NB4 (cell line): ENCODE measurements around the gene CXCR6.

Source experiments
- DNase-seq: peaks from one replicate; pipeline ENCODE4 v3.0.0; 2010; ENCODE audit warnings: low read depth
- H3K4me3 ChIP-seq: one replicate; pipeline ENCODE4 v1.5.1; 2011; ENCODE audit warnings: mild to moderate bottlenecking, low read depth, low read length, moderate library complexity
- MYC ChIP-seq: IDR thresholded peaks from 2 replicates; pipeline ENCODE4 v1.6.1; 2011; ENCODE audit warnings: low read depth, low read length
- POLR2A ChIP-seq: IDR thresholded peaks from 2 replicates; pipeline ENCODE4 v1.6.1; 2011; ENCODE audit warnings: mild to moderate bottlenecking; ENCODE audit not compliant: insufficient read length; ENCODE audit errors: extremely low read depth
- TF ChIP-seq, protein P1 (sequence below): IDR thresholded peaks from 2 replicates; pipeline ENCODE4 v1.6.1; 2011; ENCODE audit warnings: low read depth, low read length
- TF ChIP-seq, protein P2 (sequence below): IDR thresholded peaks from one replicate; pipeline ENCODE4 v1.5.1; 2012; ENCODE audit warnings: low read depth, low read length

Gene CXCR6

DNA sequence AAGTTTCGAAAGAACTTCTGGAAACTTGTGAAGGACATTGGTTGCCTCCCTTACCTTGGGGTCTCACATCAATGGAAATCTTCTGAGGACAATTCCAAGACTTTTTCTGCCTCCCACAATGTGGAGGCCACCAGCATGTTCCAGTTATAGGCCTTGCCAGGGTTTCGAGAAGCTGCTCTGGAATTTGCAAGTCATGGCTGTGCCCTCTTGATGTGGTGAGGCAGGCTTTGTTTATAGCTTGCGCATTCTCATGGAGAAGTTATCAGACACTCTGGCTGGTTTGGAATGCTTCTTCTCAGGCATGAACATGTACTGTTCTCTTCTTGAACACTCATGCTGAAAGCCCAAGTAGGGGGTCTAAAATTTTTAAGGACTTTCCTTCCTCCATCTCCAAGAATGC, 4.1 kb downstream of the CXCR6 start:
- DNase-seq = no peak
- no peak overlapping the region for H3K4me3 ChIP-seq
- TF ChIP-seq MYC (no peak), POLR2A (no peak)
- TF ChIP-seq, protein P1, sequence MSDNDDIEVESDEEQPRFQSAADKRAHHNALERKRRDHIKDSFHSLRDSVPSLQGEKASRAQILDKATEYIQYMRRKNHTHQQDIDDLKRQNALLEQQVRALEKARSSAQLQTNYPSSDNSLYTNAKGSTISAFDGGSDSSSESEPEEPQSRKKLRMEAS = no peak
- TF ChIP-seq, protein P2, sequence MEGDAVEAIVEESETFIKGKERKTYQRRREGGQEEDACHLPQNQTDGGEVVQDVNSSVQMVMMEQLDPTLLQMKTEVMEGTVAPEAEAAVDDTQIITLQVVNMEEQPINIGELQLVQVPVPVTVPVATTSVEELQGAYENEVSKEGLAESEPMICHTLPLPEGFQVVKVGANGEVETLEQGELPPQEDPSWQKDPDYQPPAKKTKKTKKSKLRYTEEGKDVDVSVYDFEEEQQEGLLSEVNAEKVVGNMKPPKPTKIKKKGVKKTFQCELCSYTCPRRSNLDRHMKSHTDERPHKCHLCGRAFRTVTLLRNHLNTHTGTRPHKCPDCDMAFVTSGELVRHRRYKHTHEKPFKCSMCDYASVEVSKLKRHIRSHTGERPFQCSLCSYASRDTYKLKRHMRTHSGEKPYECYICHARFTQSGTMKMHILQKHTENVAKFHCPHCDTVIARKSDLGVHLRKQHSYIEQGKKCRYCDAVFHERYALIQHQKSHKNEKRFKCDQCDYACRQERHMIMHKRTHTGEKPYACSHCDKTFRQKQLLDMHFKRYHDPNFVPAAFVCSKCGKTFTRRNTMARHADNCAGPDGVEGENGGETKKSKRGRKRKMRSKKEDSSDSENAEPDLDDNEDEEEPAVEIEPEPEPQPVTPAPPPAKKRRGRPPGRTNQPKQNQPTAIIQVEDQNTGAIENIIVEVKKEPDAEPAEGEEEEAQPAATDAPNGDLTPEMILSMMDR = no peak

DNA sequence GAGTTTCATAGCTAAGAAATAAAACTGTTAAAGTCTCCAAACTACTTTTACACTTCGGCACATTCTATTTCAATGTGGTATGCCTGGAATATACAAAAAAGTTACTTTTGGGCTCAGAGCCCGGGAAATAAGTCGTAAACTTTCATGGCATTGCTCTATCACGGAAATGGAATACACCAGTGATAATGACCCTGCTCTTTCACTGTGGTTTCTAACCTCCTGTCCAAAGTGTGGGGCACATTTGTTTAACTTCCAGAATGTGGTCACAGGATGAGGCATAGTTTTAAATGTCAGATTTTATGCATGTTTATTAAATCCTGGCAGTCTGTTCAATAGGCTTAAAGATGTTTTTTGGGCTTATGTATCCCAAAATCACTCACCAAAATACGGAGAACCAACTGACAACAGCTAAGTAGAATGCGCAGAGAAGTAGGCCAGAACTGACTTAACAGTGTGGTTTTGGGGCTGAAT, 5.1 kb downstream of the CXCR6 start:
- no peak overlapping the region for H3K4me3 ChIP-seq
- no peak for DNase-seq
- TF ChIP-seq, protein P1 = no peak
- TF ChIP-seq POLR2A (no peak), MYC (no peak)
- TF ChIP-seq, protein P2 = no peak

DNA sequence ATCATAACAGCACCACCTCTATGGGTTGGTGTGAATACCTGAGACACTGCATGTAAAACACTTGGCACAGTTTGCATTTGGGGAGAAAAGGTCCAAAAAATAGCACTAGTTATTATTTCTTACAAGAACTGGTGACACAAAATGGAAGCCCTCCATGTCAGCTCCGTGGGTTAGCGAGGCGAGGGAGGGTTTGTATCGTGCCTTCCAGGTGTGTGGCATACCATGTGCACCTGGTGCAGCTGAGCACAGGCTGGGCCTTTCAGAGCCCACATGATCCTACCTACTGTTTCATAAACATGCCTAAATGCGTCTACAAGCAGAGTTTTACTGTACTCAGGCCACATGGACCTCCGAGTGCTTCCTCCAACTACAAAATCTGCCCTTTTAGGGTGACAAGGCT, 5.6 kb downstream of the CXCR6 start:
- no peak for TF ChIP-seq MYC
- TF ChIP-seq POLR2A = no peak
- TF ChIP-seq, protein P2 = no peak
- no peak for DNase-seq

DNA sequence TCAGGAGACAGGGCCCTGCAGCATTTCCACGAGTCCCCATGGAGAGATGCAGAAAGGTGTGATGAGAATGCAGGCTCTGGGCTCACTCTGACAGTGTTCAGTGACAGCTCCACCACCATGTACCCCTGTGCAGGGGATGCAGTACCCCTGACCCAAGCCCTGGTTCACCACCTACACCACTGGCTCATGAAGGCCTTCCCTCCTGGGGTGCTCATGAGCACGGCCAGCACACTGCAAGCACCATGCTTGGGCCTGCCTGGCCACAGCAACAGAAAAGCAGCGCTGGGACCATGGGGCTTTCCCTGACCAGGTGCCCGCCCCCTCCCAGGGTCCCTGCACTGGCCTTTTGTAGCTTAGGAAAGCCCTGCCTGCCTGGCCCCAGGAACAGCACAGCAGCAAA, 6.2 kb downstream of the CXCR6 start:
- H3K4me3 ChIP-seq = no peak overlapping the region
- no peak for TF ChIP-seq MYC
- TF ChIP-seq, protein P2 = no peak
- no peak for TF ChIP-seq POLR2A
- DNase-seq = no peak

More for the DNA sequence above, 5.6 kb downstream of the CXCR6 start:
- no peak overlapping the region for H3K4me3 ChIP-seq

DNA sequence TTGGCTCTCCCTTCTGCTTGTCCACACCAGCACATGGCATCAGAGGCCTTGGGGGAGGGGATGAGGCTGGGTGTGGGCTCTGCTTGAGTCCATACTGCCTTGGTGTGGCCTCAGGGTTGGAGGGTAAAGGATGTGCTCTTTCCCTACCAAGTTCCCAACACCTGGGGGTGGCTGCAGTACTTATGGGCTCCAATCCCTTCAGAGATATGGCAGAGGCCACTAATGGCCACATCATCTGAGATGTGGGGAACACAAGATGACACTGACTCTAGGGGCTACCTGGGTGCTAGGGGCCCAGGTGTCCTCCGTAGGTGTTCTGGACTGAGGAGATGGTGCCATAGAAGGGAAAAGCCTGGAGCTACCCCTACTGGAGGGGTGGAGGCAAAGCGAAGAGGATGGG, 6.9 kb downstream of the CXCR6 start:
- H3K4me3 ChIP-seq = no peak overlapping the region
- DNase-seq = no peak
- TF ChIP-seq, protein P1 = no peak
- TF ChIP-seq POLR2A = no peak
- TF ChIP-seq, protein P2 = no peak
- no peak for TF ChIP-seq MYC

DNA sequence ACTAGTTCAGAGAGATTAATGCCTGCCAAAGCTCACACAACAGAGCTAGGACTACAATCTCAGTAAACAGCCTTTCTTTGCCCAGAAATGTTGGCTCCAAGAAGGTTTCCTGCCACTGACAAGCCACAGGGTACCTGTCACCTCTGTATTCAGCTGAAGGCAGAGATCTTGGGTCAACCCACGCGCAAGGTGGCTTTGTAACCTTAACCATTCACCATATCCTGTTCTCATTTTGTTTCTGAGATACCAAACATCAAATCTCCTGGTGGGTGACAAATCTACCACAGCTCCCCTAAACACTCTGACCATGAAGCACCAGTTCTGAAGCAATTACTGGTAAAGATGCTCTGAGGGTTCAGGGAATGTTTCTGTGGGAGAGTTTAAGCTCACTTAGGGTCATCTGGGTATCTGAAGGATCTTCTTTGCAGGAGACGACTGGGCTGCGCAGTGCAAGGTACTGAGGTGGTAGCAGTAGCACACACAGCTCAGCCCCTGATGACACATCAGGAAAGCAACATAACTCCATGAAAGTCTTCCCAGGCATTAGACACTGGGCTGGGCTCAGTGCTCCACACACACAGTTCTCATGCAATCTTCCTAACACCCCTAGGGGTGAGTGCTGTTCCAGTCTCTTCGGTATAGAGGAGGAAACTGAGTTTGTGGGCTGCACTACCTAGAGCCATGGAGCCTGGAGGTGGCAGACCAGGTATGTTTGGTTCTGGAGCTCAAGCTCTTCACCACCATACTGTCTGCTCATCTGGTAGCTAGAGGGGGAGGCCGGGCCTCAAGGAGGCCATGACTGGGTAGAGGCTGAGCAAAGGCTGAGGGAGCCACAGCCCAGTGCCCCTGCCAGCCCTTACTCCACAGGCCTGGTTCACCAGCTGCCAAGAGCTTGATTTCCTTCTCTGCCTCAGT, 7.7 kb downstream of the CXCR6 start:
- no peak overlapping the region for H3K4me3 ChIP-seq
- DNase-seq = no peak
- TF ChIP-seq, protein P1 = no peak
- TF ChIP-seq POLR2A (no peak), MYC (no peak)
- TF ChIP-seq, protein P2 = no peak
